ENCODE measurements around the gene USP17L20. TPM values are rescaled to one million over a fixed set of nuclear protein-coding genes. Genes with fewer than 3 reads are reported as not detected.

The USP17L20 gene
- total and polyA plus RNA-seq, 2 experiments from 2014 or later = not detected

Other genes starting within 250 kb of the USP17L20 start
- gene FAM90A26, start 87.7 kb upstream of the USP17L20 start, total RNA-seq (2014; rRNA removed; shearing (Covaris generic)) = not detected in 2 replicates
- not detected in 2 replicates for gene FAM90A26, start 87.7 kb upstream of the USP17L20 start, polyA plus RNA-seq (2016; fragmentation: Nextera tagmentation; extraction: Ambion mirVana)
- not detected in 2 replicates for gene USP17L10, start 47.5 kb upstream of the USP17L20 start, total RNA-seq (2014; rRNA removed; shearing (Covaris generic))
- gene USP17L10, start 47.5 kb upstream of the USP17L20 start, polyA plus RNA-seq (2016; fragmentation: Nextera tagmentation; extraction: Ambion mirVana) = not detected in 2 replicates
- gene USP17L11, start 42.7 kb upstream of the USP17L20 start, total RNA-seq (2014; rRNA removed; shearing (Covaris generic)) = not detected in 2 replicates
- gene USP17L11, start 42.7 kb upstream of the USP17L20 start, polyA plus RNA-seq (2016; fragmentation: Nextera tagmentation; extraction: Ambion mirVana) = not detected in 2 replicates
- gene USP17L12, start 38.0 kb upstream of the USP17L20 start, total RNA-seq (2014; rRNA removed; shearing (Covaris generic)) = not detected in 2 replicates
- not detected in 2 replicates for gene USP17L12, start 38.0 kb upstream of the USP17L20 start, polyA plus RNA-seq (2016; fragmentation: Nextera tagmentation; extraction: Ambion mirVana)
- gene USP17L13, start 33.2 kb upstream of the USP17L20 start, total RNA-seq (2014; rRNA removed; shearing (Covaris generic)) = not detected in 2 replicates
- gene USP17L13, start 33.2 kb upstream of the USP17L20 start, polyA plus RNA-seq (2016; fragmentation: Nextera tagmentation; extraction: Ambion mirVana) = not detected in 2 replicates
- gene USP17L15, start 23.7 kb upstream of the USP17L20 start, total RNA-seq (2014; rRNA removed; shearing (Covaris generic)) = not detected in 2 replicates
- not detected in 2 replicates for gene USP17L15, start 23.7 kb upstream of the USP17L20 start, polyA plus RNA-seq (2016; fragmentation: Nextera tagmentation; extraction: Ambion mirVana)
- not detected in 2 replicates for gene USP17L17, start 14.2 kb upstream of the USP17L20 start, total RNA-seq (2014; rRNA removed; shearing (Covaris generic))
- gene USP17L17, start 14.2 kb upstream of the USP17L20 start, polyA plus RNA-seq (2016; fragmentation: Nextera tagmentation; extraction: Ambion mirVana) = not detected in 2 replicates
- gene USP17L18, start 9.5 kb upstream of the USP17L20 start, total RNA-seq (2014; rRNA removed; shearing (Covaris generic)) = not detected in 2 replicates
- not detected in 2 replicates for gene USP17L18, start 9.5 kb upstream of the USP17L20 start, polyA plus RNA-seq (2016; fragmentation: Nextera tagmentation; extraction: Ambion mirVana)
- gene USP17L19, start 4.7 kb upstream of the USP17L20 start, total RNA-seq (2014; rRNA removed; shearing (Covaris generic)) = not detected in 2 replicates
- not detected in 2 replicates for gene USP17L19, start 4.7 kb upstream of the USP17L20 start, polyA plus RNA-seq (2016; fragmentation: Nextera tagmentation; extraction: Ambion mirVana)
- gene USP17L21, start 4.7 kb downstream of the USP17L20 start, total RNA-seq (2014; rRNA removed; shearing (Covaris generic)) = not detected in 2 replicates
- gene USP17L21, start 4.7 kb downstream of the USP17L20 start, polyA plus RNA-seq (2016; fragmentation: Nextera tagmentation; extraction: Ambion mirVana) = not detected in 2 replicates
- not detected in 2 replicates for gene USP17L22, start 9.5 kb downstream of the USP17L20 start, total RNA-seq (2014; rRNA removed; shearing (Covaris generic))
- gene USP17L22, start 9.5 kb downstream of the USP17L20 start, polyA plus RNA-seq (2016; fragmentation: Nextera tagmentation; extraction: Ambion mirVana) = not detected in 2 replicates
- not detected in 2 replicates for gene USP17L24, start 67.0 kb downstream of the USP17L20 start, total RNA-seq (2014; rRNA removed; shearing (Covaris generic))
- not detected in 2 replicates for gene USP17L24, start 67.0 kb downstream of the USP17L20 start, polyA plus RNA-seq (2016; fragmentation: Nextera tagmentation; extraction: Ambion mirVana)
- not detected in 2 replicates for gene USP17L25, start 71.8 kb downstream of the USP17L20 start, total RNA-seq (2014; rRNA removed; shearing (Covaris generic))
- gene USP17L25, start 71.8 kb downstream of the USP17L20 start, polyA plus RNA-seq (2016; fragmentation: Nextera tagmentation; extraction: Ambion mirVana) = not detected in 2 replicates
- gene USP17L26, start 76.5 kb downstream of the USP17L20 start, total RNA-seq (2014; rRNA removed; shearing (Covaris generic)) = not detected in 2 replicates
- gene USP17L26, start 76.5 kb downstream of the USP17L20 start, polyA plus RNA-seq (2016; fragmentation: Nextera tagmentation; extraction: Ambion mirVana) = not detected in 2 replicates
- not detected in 2 replicates for gene USP17L5, start 81.3 kb downstream of the USP17L20 start, total RNA-seq (2014; rRNA removed; shearing (Covaris generic))
- gene USP17L5, start 81.3 kb downstream of the USP17L20 start, polyA plus RNA-seq (2016; fragmentation: Nextera tagmentation; extraction: Ambion mirVana) = not detected in 2 replicates
- not detected in 2 replicates for gene USP17L27, start 86.0 kb downstream of the USP17L20 start, total RNA-seq (2014; rRNA removed; shearing (Covaris generic))
- gene USP17L27, start 86.0 kb downstream of the USP17L20 start, polyA plus RNA-seq (2016; fragmentation: Nextera tagmentation; extraction: Ambion mirVana) = not detected in 2 replicates
- not detected in 2 replicates for gene USP17L28, start 90.8 kb downstream of the USP17L20 start, total RNA-seq (2014; rRNA removed; shearing (Covaris generic))
- not detected in 2 replicates for gene USP17L28, start 90.8 kb downstream of the USP17L20 start, polyA plus RNA-seq (2016; fragmentation: Nextera tagmentation; extraction: Ambion mirVana)
- gene USP17L29, start 95.5 kb downstream of the USP17L20 start, total RNA-seq (2014; rRNA removed; shearing (Covaris generic)) = not detected in 2 replicates
- not detected in 2 replicates for gene USP17L29, start 95.5 kb downstream of the USP17L20 start, polyA plus RNA-seq (2016; fragmentation: Nextera tagmentation; extraction: Ambion mirVana)
- gene USP17L30, start 105.0 kb downstream of the USP17L20 start, total RNA-seq (2014; rRNA removed; shearing (Covaris generic)) = not detected in 2 replicates
- gene USP17L30, start 105.0 kb downstream of the USP17L20 start, polyA plus RNA-seq (2016; fragmentation: Nextera tagmentation; extraction: Ambion mirVana) = not detected in 2 replicates
- gene DEFB131A, start 186.3 kb downstream of the USP17L20 start, total RNA-seq (2014; rRNA removed; shearing (Covaris generic)) = not detected in 2 replicates
- gene DEFB131A, start 186.3 kb downstream of the USP17L20 start, polyA plus RNA-seq (2016; fragmentation: Nextera tagmentation; extraction: Ambion mirVana) = not detected in 2 replicates